HG03095 (cell line): Measurements from ENCODE around the gene BPIFB4.
"Not testable (repeated sequence)": the region's sequence is repeated elsewhere in the genome, so short reads cannot be mapped to it uniquely, and the experiment has no call there.

Experiments
- ATAC-seq: cut with Tn5 transposase; IDR thresholded peaks from one replicate; pipeline ENCODE4 v1.9.1; 2021; ENCODE audit warnings: moderate library complexity; ENCODE audit not compliant: unreplicated experiment

Gene BPIFB4

GRCh38 chr20:33084722-33085121, 5.3 kb downstream of the BPIFB4 start:
- no peak for ATAC-seq

DNA sequence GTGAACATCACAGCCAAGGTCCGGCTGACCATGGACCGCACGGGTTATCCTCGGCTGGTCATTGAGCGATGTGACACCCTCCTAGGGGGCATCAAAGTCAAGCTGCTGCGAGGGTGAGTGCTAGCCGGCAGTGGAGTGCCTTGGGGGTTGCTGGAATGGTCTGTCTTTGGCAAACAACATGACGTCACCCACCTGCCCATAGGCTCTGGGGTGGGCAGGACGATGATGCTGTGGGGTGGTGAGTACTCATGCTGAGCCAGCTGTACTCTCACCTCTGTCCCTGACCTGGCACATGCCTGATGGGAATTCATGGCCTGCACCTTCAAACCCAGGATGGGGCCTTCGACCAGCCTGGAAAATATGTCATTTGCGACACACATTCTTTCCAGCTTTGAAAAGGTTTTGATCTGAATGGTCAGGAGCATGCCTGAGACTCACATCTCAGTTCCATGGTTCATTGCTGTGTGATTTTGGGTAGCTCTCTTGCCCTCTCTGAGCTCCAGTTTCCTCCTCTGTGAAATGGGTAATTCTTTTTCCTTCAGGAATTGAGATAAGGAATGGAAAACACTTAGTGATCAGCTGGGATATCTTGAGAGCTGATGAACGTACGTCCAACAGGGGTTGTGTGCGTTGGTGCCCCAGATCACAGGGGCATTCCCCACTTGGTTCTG, 6.7 kb downstream of the BPIFB4 start:
- no peak for ATAC-seq

GRCh38 chr20:33091147-33091546, 11.7 kb downstream of the BPIFB4 start:
- no peak for ATAC-seq

GRCh38 chr20:33091693-33092092, 12.2 kb downstream of the BPIFB4 start:
- no peak for ATAC-seq

DNA sequence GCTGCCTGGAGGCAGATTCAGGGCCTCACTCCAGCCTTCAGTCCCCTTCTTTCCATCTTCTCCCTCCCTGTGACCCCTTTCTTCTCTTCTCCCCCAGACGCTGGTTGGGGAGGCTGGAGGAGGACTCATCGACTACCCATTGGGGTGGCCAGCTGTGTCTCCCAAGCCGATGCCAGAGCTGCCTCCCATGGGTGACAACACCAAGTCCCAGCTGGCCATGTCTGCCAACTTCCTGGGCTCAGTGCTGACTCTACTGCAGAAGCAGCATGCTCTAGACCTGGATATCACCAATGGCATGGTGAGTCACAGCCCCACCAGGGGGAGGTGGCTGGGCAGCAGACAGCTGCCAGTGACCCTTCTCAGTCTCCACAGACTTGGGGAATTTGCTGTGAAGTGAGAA, 12.9 kb downstream of the BPIFB4 start:
- ATAC-seq, result no peak

GRCh38 chr20:33093074-33093473, 13.6 kb downstream of the BPIFB4 start:
- ATAC-seq, result no peak

DNA sequence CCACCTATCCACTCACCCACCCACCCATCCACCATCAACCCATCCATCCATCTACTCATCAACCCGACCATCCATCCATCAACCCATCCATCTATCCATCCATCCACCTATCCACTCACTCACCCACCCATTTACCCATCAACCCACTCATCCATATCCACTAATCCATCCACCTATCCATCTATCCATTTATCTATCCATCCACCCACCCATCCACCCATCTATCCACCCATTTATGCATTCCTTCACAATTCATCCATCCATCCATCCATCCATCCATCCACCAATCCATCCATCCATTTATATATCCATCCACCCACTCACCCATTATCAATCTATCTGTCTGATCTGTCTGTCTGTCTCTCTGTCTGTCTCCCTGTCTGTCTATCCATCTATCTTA, 14.1 kb downstream of the BPIFB4 start:
- ATAC-seq, result no peak

DNA sequence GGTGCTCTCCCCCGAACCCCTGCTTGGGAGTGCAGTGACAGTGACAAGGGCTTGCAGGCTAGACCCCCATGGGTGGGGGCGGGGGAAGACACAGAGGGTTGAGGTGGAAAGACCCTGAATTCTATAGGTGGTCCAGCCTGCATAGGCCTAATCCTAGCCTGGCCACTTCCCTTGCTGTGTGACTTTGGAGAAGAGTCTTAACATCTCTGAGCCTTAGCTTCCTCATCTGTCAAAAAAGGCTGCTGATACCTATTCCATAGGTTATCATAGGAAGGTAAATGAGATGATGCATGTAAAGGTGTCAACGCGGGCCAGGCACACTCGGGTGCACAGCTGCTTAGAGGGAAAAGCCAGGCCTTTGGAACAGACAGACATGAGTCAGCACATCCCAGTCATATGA, 15.8 kb downstream of the BPIFB4 start:
- ATAC-seq, result no peak

- not testable (repeated sequence) for ATAC-seq
These were observed 16.6 kb downstream of the BPIFB4 start for GRCh38 chr20:33095902-33096584.

GRCh38 chr20:33097001-33097400, 17.6 kb downstream of the BPIFB4 start:
- ATAC-seq, result no peak

DNA sequence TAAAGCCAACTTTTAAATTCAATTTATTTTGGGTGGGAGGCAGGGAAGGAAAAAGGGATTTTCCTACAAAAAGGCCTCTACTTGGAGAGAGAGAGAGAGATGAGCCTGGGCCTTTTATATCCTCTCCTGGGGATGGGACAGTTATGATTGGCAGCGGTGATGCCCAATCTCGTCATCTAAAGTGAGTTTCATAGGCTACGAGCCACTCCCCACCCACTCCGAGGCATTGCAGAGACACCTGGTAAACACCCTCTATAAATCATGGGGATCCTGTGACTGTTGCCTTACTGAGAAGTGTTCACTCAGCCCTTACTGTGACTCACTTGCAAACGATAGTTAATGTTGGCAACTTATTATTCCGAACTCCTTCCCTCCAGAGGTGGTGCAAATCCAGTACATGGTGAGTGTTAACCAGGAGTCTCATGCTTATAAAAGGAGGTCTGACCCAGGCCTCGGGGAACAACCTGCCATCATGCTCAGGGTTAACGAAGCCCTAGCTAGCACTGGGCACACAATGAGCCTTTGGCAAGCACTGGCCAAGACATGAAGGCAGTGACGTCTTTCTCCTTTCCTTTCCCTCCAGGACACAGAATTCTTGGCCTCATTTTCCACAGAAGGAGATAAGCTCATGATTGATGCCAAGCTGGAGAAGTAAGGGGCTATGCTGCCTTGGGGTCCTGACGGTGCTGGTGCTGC, 20.5 kb downstream of the BPIFB4 start:
- no peak for ATAC-seq

- no peak for ATAC-seq
These were observed 24.1 kb downstream of the BPIFB4 start for GRCh38 chr20:33103556-33103955.

- ATAC-seq, result no peak
These were observed 24.9 kb downstream of the BPIFB4 start for GRCh38 chr20:33104336-33104735.

- no peak for ATAC-seq
These were observed 26.0 kb downstream of the BPIFB4 start for GRCh38 chr20:33105316-33105924.

- ATAC-seq, result not testable (repeated sequence)
These were observed 26.7 kb downstream of the BPIFB4 start for GRCh38 chr20:33106058-33106620.

DNA sequence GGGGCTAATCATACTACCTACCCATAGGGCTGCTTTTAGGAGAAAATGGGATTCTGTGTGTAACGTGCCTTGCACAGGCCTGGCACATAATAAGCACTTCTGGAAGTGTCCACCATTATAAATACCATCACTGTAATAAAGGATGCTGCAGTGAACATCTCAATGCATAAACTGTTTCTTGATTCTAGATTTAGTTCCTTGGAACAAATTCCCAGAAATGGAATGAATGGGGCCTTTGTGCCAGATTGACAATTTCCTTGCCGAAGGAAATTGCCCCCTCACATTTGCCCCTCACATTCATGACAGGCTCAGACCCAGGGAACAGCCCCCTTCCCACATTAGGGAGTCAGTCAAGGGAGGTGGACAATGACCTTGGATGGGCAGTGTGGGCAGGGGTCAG, 29.2 kb downstream of the BPIFB4 start:
- ATAC-seq, result no peak

DNA sequence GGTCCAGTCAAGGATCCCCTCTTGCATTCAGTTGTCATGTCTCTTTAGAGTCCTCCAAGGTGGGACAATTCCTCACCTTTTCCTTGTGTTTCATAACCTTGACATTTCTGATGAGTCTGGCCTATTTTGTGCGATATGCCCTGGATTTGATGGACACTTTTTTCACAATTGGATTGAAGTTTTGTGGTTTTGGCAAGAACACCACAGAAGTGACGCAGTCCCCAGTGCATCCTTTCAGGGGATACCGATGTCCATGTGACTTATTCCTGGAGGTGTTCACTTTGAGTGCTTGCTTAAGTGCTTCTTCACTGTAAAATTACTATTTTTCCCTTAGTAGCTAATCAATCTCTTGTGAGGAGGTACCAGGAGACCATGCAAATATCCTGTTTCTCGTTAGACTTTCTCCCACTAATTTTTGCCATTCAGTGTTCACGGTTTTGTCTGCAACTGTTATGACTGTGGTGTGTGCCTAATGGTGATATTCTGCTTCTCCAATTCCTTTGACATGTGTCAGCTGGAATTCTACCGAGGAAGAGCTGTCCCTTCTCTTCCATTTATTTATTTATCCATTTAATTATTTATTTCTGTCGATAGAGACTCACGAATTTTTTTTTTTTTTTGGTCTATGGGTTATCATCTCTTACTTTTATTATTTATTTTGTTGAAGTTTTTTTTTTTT, 30.8 kb downstream of the BPIFB4 start:
- no peak for ATAC-seq

- ATAC-seq, result no peak
These were observed 31.9 kb downstream of the BPIFB4 start for GRCh38 chr20:33111306-33111705.

DNA sequence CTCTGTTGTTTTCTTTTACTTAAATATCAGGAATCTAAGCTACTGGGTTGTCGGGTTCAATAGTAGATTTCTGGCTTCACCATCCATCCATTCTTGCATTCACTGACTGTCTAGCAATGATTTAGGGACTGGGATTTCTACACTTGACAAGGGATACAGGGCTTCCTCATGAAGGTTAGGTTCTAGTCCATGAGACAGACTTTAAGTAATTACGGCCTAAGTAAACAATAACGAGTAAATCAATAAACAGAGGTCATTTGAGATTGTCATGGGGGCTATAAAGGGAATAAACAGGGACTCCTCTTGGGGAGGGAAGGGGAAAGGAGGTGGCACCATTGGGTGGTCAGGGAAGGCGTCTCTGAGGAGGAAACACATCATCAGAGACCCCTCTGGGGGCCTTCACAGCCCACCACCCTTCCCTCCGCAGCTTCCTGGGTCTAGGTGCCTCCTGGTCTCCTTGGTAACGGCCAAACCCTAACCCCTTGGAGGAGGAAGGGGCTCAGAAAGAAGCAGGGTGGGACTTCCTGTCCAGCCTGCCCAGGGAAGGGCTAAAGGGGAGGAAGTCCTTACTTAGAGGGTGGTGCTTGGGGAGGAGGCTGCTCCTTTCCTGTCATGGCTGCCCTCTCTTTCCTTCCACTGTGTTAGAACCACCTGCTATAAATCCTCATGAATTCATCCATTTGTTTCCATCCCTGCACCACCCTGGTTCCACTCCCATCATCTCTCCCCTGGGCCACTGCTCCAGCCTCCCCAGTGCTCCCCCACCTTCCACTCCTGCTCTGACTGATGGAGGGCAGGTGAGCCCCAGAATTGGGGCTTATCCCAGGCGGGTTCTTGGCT, 33.3 kb downstream of the BPIFB4 start:
- ATAC-seq, result no peak

DNA sequence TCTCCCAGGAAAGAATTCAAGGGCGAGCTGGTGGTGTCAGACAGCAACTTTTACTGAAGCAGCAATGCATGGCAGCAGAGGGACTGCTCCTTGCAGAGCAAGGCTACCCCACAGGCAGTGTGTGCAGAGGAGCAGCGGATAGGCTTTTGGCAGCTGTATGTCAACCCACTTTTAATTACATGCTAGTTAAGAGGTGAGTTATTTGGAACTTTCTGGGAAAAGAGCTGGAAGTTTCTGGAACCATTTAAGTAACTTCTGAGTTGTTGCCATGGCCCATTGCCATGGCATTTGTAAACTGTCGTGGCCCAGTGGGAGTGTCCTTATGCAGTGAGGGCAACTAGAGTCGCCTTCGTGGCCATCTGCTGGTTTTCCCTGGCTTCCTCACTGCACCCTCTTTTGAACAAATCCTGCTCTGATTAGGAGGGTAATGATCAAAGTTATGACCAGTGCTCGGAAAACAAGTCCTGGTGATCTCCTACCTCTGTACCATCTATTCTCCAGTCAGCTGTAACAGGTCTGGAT, 34.0 kb downstream of the BPIFB4 start:
- ATAC-seq, result no peak
